Adrenal gland (tissue), 12 donors: ENCODE measurements around the gene CASTOR1. TPM values are rescaled to one million over a fixed set of nuclear protein-coding genes. Genes with fewer than 3 reads are reported as not detected.

Experiments
- DNase-seq, 7 donors: peaks; one replicate each; pipeline ENCODE4 v3.0.0-alpha.2; 2019 to 2020
- H3K27ac ChIP-seq, 5 donors: fragments of 200-600 bp; sonication (generic) in 4 of 5; 1 replicate in 3 of 5; 2 replicates in 2 of 5; pipeline versions ENCODE4 v1.5.1 to v1.8.0; 2016 to 2020; ENCODE audit warnings: mild to moderate bottlenecking in 1 of 5
- H3K27me3 ChIP-seq: fragments of 200-600 bp; 2 replicates; pipeline ENCODE4 v1.8.0; 2021
- H3K36me3 ChIP-seq, 2 donors: fragments of 200-600 bp; replicated peaks in 1 of 2; 1 replicate in 1 of 2; 2 replicates in 1 of 2; pipeline versions ENCODE4 v1.5.1 to v1.8.0; 2018 to 2022
- H3K4me1 ChIP-seq, 2 donors: fragments of 200-600 bp; replicated peaks in 1 of 2; 1 replicate in 1 of 2; 2 replicates in 1 of 2; pipeline versions ENCODE4 v1.5.1 to v1.8.0; 2018 to 2021
- H3K4me3 ChIP-seq, 4 donors: fragments of 200-600 bp; sonication (generic) in 3 of 4; one replicate each; pipeline ENCODE4 v1.5.1; 2016 to 2018
- H3K9me3 ChIP-seq, 3 donors: fragments of 200-600 bp; sonication (generic) in 1 of 3; replicated peaks in 1 of 3; 1 replicate in 2 of 3; 2 replicates in 1 of 3; pipeline versions ENCODE4 v1.5.1 to v1.8.0; 2016 to 2021
- POLR2A ChIP-seq, 2 donors: fragments of 450-650 bp; IDR thresholded peaks; one replicate each; pipeline ENCODE4 v1.6.1; 2017; ENCODE audit warnings: antibody characterized with exemption in 2 of 2, mild to moderate bottlenecking in 2 of 2, moderate library complexity in 1 of 2
- WGBS, 4 donors: extraction: QIAGEN DNeasy Blood & Tissue Kit in 2 of 4; methylation state at CpG; one replicate each; pipeline versions ENCODE4 v1.1.5 to v1.1.7; 2013 to 2017; 5-methylcytosine and 5-hydroxymethylcytosine counted together
- intact Hi-C, 2 donors: fragments of 100-400 bp; cut with DNase I; formaldehyde crosslinking; loops; one replicate each; pipeline versions ENCODE4 v1.14.1 to v1.15.0; 2022 to 2023
- polyA plus RNA-seq, 3 donors: library from polyadenylated mRNA; stranded (reverse); fragments of 200-250 nt in 2 of 3; fragments of 350-450 nt in 1 of 3; fragmentation: Illumina TruSeq in 1 of 3; extraction: RNeasy Lipid Tissue Mini Kit (QIAGEN cat#74804) in 1 of 3; gene quantifications; one replicate each; pipeline ENCODE4 v1.2.3, GENCODE V29; 2013 to 2014
- total RNA-seq, 9 donors: library from RNA; depleted of rRNA in 4 of 9; stranded (reverse); fragments of >200 nt in 4 of 9; fragments of 120-200 nt in 1 of 9; fragmentation: NEBNext Ultra II Directional in 1 of 9; extraction: Animal tissue kit (Norgen Biotek cat#: 25700) in 1 of 9; gene quantifications; one replicate each; pipeline versions ENCODE4 v1.1.0 to v1.2.4, GENCODE V29; 2013 to 2023
- TF ChIP-seq, protein P1 (sequence below), 6 experiments: fragments of 450-650 bp in 4 of 6; fragments of 200-600 bp in 2 of 6; sonication (generic) in 1 of 6; IDR thresholded peaks; 1 replicate in 5 of 6; 2 replicates in 1 of 6; pipeline versions ENCODE4 v1.5.1 to v1.8.0; 2016 to 2021; ENCODE audit warnings: antibody characterized with exemption in 6 of 6, mild to moderate bottlenecking in 2 of 6, moderate library complexity in 1 of 6
- donor health status: healthy with polysubstance abuse.
- donor health status: Bipolar disorder and iron deficiency.
- donor health status: DM: yes; HTN: yes; CAD: no.
- donor health status: DM: no; HTN: no; CAD: no.
- donor health status: DM: no; HTN: no; CAD: no.
- donor health status: DM: yes; HTN: yes; CAD: no.

The CASTOR1 gene
- total and polyA plus RNA-seq, 12 donors = 2.4 to 20.1 (median 15.0) TPM

DNA sequence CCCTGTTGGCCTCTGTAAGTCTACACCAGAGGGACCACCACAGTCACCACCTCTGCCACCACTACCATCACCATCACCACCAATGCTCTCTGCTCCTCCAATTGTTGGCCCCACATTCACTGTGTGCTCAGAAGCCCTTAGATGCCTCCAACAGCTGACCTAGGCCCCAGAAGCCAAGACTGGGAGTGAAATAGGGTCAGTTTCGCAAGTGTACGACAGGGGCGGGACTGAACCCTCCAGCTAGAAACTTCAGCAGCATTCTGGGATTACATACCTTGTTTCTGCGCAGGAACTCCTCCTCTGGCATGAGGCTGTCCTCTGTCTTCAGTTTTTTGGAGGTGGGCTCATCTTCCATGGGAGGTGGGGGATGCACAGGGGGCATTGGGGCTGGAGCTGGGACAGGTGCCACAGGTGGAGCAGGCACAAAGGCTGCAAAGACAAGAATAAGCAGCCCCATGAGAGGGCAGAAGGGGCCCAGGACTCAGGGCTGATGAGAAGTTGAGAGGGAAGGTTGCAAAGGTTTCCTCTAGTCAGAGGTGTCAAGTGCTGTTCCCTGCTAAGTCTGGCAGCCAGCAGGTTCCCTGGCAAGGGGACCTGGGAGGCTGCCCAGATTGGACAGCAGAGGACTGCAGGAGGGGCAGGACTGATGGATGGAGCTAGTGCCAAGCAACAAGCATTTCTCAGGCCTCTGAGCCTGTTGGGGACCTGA lies 47.6 kb upstream of the CASTOR1 start:
- intact Hi-C loops = no loop called here
- Histone ChIP-seq H3K4me1 (peaks cover 3 to 17% of the 10 kb centered on the region in 2 donors), H3K27ac (no peak overlapping the region), H3K9me3 (no peaks in the 10 kb centered on the region), H3K4me3 (no peak overlapping the region), H3K27me3 (no peaks in the 10 kb centered on the region), H3K36me3 (peaks cover 0 to 98% of the 10 kb centered on the region in 2 donors)
- no peak for TF ChIP-seq POLR2A (IDR thresholded peaks at IDR 0.05)
- TF ChIP-seq, protein P1, sequence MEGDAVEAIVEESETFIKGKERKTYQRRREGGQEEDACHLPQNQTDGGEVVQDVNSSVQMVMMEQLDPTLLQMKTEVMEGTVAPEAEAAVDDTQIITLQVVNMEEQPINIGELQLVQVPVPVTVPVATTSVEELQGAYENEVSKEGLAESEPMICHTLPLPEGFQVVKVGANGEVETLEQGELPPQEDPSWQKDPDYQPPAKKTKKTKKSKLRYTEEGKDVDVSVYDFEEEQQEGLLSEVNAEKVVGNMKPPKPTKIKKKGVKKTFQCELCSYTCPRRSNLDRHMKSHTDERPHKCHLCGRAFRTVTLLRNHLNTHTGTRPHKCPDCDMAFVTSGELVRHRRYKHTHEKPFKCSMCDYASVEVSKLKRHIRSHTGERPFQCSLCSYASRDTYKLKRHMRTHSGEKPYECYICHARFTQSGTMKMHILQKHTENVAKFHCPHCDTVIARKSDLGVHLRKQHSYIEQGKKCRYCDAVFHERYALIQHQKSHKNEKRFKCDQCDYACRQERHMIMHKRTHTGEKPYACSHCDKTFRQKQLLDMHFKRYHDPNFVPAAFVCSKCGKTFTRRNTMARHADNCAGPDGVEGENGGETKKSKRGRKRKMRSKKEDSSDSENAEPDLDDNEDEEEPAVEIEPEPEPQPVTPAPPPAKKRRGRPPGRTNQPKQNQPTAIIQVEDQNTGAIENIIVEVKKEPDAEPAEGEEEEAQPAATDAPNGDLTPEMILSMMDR (IDR thresholded peaks at IDR 0.05) = no peak
- DNase-seq = no peak
- WGBS, 4 donors = 83 to 93% (median 93%) methylated on average over 4 of the region's 4 CpGs

DNA sequence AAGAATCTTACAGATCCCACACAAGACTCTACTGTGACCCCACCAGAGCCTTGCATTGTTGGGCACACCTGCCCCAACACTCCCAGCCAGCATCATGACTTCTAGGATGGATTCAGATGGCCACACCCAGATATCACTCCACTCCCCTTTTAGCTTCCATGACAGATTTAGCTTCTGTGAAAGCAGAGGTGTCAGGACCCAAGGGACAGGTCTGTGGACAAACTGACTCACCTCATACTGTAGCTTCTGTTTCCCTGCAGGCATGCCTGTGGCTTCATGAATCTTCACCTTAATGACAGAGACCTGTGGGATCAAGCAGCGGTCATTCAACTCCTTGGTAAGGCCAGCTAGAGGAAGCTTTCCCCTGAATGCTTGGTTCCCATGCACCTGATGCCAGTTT lies 45.9 kb upstream of the CASTOR1 start:
- intact Hi-C loops = no loop called here
- no peaks in the 10 kb centered on the region for H3K27me3 ChIP-seq
- TF ChIP-seq, protein P1 (IDR thresholded peaks at IDR 0.05) = no peak
- no peak for TF ChIP-seq POLR2A (IDR thresholded peaks at IDR 0.05)
- H3K4me3 ChIP-seq = no peak overlapping the region
- no peak overlapping the region for H3K27ac ChIP-seq
- WGBS, 4 donors = 96 to 100% (median 98%) methylated on average over 1 of the region's 1 CpG; no CpG with 5 or more reads in 1 of the 4 donors
- DNase-seq = no peak
- H3K36me3 ChIP-seq = peaks cover 0 to 82% of the 10 kb centered on the region in 2 donors
- peaks cover 0 to under 1% of the 10 kb centered on the region in 2 donors for H3K4me1 ChIP-seq
- no peaks in the 10 kb centered on the region for H3K9me3 ChIP-seq

DNA sequence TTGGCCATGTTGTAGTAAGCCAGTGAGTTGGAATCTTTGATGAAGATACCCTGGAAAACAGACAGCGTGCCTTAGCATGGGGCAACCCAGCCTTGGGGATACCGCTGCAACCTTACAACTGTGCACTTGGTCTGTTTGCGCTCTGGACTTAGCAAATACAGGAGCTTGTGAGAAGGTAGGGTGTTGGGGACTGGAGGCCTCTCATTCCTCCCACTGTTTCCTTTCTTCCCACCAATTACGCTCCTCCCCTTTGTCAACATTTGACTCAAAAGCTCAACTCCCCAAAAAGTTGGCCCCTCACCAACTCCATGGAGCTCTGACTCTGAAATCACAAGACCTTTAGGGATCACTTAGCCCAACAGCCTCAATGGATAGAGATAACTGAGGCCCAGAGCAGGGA lies 45.3 kb upstream of the CASTOR1 start:
- no peaks in the 10 kb centered on the region for H3K27me3 ChIP-seq
- WGBS, 4 donors = 93 to 98% (median 96%) methylated on average over 3 to 4 of the region's 4 CpGs
- intact Hi-C loops = no loop called here
- no peak for DNase-seq
- H3K4me1 ChIP-seq = no peaks in the 10 kb centered on the region
- H3K36me3 ChIP-seq = peaks cover 0 to 76% of the 10 kb centered on the region in 2 donors
- H3K4me3 ChIP-seq = no peak overlapping the region
- TF ChIP-seq, protein P1 (IDR thresholded peaks at IDR 0.05) = no peak
- no peak for TF ChIP-seq POLR2A (IDR thresholded peaks at IDR 0.05)
- H3K9me3 ChIP-seq = no peaks in the 10 kb centered on the region
- H3K27ac ChIP-seq = no peak overlapping the region

DNA sequence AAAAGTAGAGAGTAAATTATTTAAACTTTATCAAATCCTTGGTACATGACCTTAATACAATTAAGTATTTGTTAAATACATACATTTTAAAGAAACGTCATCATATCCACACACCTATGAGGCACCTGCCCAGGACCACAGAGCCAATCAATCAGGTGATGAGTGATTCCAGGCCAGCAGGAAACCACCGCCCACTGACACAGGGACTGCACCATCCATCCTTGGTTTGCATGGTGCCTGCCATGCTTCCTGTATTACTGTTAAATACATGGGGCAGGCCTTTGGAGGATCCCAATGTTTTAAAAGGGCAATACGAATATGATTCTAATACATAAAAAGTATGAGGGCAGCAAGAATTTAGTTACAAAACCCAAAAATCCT lies 44.4 kb upstream of the CASTOR1 start:
- H3K27ac ChIP-seq = no peak overlapping the region
- DNase-seq = no peak
- no peak overlapping the region for H3K4me3 ChIP-seq
- peaks cover 0 to 66% of the 10 kb centered on the region in 2 donors for H3K36me3 ChIP-seq
- intact Hi-C loops = no loop called here
- no peaks in the 10 kb centered on the region for H3K4me1 ChIP-seq
- H3K27me3 ChIP-seq = no peaks in the 10 kb centered on the region
- WGBS, 4 donors = 81 to 89% (median 86%) methylated on average over 3 of the region's 3 CpGs
- TF ChIP-seq, protein P1 (IDR thresholded peaks at IDR 0.05) = no peak
- TF ChIP-seq POLR2A (IDR thresholded peaks at IDR 0.05) = no peak
- no peaks in the 10 kb centered on the region for H3K9me3 ChIP-seq
